Measurements from ENCODE around the gene METTL17. TPM values are rescaled to one million over a fixed set of nuclear protein-coding genes. Genes with fewer than 3 reads are reported as not detected.

The METTL17 gene
- total and polyA plus RNA-seq, 2 of the 13 experiments (the other 11 are each of a cell fraction or from before 2014, with no cell fraction given): 122 to 199 TPM

DNA sequence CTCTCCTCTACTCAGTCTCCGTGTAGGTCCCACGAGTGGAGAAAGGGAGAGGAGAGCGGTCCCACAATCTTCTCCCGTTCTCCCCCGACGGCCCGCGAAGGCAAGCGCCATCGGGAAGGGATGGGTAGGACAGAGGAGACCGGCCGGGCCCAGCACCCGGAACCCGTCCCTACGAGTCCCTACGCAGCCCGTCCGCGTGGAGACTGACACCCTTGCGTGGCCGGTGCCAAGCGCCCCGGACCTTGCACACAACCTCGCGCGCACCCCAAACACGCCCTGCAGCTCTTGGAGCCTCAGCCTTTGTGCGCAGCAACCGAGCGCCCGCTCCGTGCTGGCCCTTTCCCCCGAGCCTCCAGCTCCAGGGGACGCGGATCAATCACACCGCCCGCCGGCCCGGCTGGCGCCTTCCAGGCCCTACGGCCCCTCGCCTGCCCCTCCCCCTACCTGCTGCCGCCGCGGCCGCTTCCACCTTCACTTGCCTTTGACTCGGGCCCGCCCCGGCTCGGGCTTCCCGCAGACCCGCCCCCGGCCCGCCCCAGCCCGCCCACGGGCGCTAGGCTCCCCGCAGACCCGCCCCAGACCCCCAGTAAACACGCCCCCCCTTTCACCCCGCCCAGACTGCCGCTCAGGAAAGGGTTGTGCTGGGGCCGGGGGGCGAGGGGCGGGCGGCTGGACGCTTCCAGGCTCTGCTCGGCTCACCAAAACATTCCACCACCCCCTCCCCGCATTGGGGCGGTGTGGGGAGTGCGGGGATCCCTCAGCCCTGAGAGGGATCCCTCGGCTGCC lies 35.0 kb downstream of the METTL17 start, which contains the start of gene NDRG2 (continued):
- TF ChIP-seq, protein P1, sequence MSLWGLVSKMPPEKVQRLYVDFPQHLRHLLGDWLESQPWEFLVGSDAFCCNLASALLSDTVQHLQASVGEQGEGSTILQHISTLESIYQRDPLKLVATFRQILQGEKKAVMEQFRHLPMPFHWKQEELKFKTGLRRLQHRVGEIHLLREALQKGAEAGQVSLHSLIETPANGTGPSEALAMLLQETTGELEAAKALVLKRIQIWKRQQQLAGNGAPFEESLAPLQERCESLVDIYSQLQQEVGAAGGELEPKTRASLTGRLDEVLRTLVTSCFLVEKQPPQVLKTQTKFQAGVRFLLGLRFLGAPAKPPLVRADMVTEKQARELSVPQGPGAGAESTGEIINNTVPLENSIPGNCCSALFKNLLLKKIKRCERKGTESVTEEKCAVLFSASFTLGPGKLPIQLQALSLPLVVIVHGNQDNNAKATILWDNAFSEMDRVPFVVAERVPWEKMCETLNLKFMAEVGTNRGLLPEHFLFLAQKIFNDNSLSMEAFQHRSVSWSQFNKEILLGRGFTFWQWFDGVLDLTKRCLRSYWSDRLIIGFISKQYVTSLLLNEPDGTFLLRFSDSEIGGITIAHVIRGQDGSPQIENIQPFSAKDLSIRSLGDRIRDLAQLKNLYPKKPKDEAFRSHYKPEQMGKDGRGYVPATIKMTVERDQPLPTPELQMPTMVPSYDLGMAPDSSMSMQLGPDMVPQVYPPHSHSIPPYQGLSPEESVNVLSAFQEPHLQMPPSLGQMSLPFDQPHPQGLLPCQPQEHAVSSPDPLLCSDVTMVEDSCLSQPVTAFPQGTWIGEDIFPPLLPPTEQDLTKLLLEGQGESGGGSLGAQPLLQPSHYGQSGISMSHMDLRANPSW (CRISPR knock-in tag; IDR thresholded peaks at IDR 0.05; ENCODE audit: borderline replicate concordance): no peak
- no peak for TF ChIP-seq ZNF713 (CRISPR knock-in tag; IDR thresholded peaks at IDR 0.05)
- no peak for TF ChIP-seq ZNF33B (CRISPR knock-in tag; IDR thresholded peaks at IDR 0.05)
- TF ChIP-seq JUND (CRISPR knock-in tag; IDR thresholded peaks at IDR 0.05): no peak; the same call in 1 of the 2 replicates
- peak; percentile 10; the same call in 1 of the 2 replicates for TF ChIP-seq ZFYVE20 (CRISPR knock-in tag; IDR thresholded peaks at IDR 0.05; ENCODE audit: borderline replicate concordance, low read depth)
- TF ChIP-seq, protein P2, sequence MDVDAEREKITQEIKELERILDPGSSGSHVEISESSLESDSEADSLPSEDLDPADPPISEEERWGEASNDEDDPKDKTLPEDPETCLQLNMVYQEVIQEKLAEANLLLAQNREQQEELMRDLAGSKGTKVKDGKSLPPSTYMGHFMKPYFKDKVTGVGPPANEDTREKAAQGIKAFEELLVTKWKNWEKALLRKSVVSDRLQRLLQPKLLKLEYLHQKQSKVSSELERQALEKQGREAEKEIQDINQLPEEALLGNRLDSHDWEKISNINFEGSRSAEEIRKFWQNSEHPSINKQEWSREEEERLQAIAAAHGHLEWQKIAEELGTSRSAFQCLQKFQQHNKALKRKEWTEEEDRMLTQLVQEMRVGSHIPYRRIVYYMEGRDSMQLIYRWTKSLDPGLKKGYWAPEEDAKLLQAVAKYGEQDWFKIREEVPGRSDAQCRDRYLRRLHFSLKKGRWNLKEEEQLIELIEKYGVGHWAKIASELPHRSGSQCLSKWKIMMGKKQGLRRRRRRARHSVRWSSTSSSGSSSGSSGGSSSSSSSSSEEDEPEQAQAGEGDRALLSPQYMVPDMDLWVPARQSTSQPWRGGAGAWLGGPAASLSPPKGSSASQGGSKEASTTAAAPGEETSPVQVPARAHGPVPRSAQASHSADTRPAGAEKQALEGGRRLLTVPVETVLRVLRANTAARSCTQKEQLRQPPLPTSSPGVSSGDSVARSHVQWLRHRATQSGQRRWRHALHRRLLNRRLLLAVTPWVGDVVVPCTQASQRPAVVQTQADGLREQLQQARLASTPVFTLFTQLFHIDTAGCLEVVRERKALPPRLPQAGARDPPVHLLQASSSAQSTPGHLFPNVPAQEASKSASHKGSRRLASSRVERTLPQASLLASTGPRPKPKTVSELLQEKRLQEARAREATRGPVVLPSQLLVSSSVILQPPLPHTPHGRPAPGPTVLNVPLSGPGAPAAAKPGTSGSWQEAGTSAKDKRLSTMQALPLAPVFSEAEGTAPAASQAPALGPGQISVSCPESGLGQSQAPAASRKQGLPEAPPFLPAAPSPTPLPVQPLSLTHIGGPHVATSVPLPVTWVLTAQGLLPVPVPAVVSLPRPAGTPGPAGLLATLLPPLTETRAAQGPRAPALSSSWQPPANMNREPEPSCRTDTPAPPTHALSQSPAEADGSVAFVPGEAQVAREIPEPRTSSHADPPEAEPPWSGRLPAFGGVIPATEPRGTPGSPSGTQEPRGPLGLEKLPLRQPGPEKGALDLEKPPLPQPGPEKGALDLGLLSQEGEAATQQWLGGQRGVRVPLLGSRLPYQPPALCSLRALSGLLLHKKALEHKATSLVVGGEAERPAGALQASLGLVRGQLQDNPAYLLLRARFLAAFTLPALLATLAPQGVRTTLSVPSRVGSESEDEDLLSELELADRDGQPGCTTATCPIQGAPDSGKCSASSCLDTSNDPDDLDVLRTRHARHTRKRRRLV (CRISPR knock-in tag; IDR thresholded peaks at IDR 0.05): 0 out of 2 replicates have a peak, but pooled peaks have one; percentile 84
- no peak; the same call in 1 of the 2 replicates for TF ChIP-seq HOXA5 (CRISPR knock-in tag; IDR thresholded peaks at IDR 0.05)
- TF ChIP-seq ZNF761 (CRISPR knock-in tag; conservative IDR thresholded peaks at IDR 0.05): 0 out of 2 replicates have a peak, but pooled peaks have one; percentile 23
- TF ChIP-seq, protein P3, sequence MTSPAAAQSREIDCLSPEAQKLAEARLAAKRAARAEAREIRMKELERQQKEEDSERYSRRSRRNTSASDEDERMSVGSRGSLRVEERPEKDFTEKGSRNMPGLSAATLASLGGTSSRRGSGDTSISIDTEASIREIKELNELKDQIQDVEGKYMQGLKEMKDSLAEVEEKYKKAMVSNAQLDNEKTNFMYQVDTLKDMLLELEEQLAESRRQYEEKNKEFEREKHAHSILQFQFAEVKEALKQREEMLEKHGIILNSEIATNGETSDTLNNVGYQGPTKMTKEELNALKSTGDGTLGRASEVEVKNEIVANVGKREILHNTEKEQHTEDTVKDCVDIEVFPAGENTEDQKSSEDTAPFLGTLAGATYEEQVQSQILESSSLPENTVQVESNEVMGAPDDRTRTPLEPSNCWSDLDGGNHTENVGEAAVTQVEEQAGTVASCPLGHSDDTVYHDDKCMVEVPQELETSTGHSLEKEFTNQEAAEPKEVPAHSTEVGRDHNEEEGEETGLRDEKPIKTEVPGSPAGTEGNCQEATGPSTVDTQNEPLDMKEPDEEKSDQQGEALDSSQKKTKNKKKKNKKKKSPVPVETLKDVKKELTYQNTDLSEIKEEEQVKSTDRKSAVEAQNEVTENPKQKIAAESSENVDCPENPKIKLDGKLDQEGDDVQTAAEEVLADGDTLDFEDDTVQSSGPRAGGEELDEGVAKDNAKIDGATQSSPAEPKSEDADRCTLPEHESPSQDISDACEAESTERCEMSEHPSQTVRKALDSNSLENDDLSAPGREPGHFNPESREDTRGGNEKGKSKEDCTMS (CRISPR knock-in tag; conservative IDR thresholded peaks at IDR 0.05): no peak
- TF ChIP-seq NCOA5 (CRISPR knock-in tag; IDR thresholded peaks at IDR 0.05): no peak
- TF ChIP-seq, protein P4, sequence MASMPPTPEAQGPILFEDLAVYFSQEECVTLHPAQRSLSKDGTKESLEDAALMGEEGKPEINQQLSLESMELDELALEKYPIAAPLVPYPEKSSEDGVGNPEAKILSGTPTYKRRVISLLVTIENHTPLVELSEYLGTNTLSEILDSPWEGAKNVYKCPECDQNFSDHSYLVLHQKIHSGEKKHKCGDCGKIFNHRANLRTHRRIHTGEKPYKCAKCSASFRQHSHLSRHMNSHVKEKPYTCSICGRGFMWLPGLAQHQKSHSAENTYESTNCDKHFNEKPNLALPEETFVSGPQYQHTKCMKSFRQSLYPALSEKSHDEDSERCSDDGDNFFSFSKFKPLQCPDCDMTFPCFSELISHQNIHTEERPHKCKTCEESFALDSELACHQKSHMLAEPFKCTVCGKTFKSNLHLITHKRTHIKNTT (CRISPR knock-in tag; IDR thresholded peaks at IDR 0.05): no peak
- TF ChIP-seq, protein P5, sequence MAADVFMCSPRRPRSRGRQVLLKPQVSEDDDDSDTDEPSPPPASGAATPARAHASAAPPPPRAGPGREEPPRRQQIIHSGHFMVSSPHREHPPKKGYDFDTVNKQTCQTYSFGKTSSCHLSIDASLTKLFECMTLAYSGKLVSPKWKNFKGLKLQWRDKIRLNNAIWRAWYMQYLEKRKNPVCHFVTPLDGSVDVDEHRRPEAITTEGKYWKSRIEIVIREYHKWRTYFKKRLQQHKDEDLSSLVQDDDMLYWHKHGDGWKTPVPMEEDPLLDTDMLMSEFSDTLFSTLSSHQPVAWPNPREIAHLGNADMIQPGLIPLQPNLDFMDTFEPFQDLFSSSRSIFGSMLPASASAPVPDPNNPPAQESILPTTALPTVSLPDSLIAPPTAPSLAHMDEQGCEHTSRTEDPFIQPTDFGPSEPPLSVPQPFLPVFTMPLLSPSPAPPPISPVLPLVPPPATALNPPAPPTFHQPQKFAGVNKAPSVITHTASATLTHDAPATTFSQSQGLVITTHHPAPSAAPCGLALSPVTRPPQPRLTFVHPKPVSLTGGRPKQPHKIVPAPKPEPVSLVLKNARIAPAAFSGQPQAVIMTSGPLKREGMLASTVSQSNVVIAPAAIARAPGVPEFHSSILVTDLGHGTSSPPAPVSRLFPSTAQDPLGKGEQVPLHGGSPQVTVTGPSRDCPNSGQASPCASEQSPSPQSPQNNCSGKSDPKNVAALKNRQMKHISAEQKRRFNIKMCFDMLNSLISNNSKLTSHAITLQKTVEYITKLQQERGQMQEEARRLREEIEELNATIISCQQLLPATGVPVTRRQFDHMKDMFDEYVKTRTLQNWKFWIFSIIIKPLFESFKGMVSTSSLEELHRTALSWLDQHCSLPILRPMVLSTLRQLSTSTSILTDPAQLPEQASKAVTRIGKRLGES (CRISPR knock-in tag; IDR thresholded peaks at IDR 0.05; ENCODE audit: borderline replicate concordance): no peak
- TF ChIP-seq SMAD3 (CRISPR knock-in tag; IDR thresholded peaks at IDR 0.05): no peak

All from HepG2 (cell line).